HepG2 (cell line): ENCODE results near the gene BRD2. TPM values are rescaled to one million over a fixed set of nuclear protein-coding genes. Genes with fewer than 3 reads are reported as not detected.
A peak's percentile ranks its signal among the peaks of the same experiment; 100 is the strongest.

ENCODE experiments used
- MYNN ChIP-seq: sonication (generic); formaldehyde crosslinking; IDR thresholded peaks from 2 replicates; pipeline ENCODE4 v1.4.0; 2020; ENCODE audit warnings: mild to moderate bottlenecking, low read depth, missing genetic modification reagents
- RERE ChIP-seq: IDR thresholded peaks from 2 replicates; pipeline ENCODE4 v1.6.1; 2016; ENCODE audit warnings: low read depth, missing genetic modification reagents, missing compliant biosample characterization
- SMAD9 ChIP-seq: sonication (generic); formaldehyde crosslinking; IDR thresholded peaks from 2 replicates; pipeline ENCODE4 v1.5.1; 2020; ENCODE audit warnings: mild to moderate bottlenecking, missing genetic modification reagents
- TERF1 ChIP-seq: sonication (generic); formaldehyde crosslinking; IDR thresholded peaks from 2 replicates; pipeline ENCODE4 v1.8.0; 2022; ENCODE audit warnings: mild to moderate bottlenecking, missing genetic modification reagents, moderate library complexity
- THAP7 ChIP-seq: sonication (generic); formaldehyde crosslinking; IDR thresholded peaks from 2 replicates; pipeline ENCODE4 v1.8.1; 2023; ENCODE audit warnings: mild to moderate bottlenecking, missing genetic modification reagents
- U2AF1 ChIP-seq: fragments of 200-400 bp; formaldehyde crosslinking; optimal IDR thresholded peaks from 2 replicates; pipeline ENCODE3; 2017; ENCODE audit warnings: mild to moderate bottlenecking, low read depth, low read length
- ZBED4 ChIP-seq: sonication (generic); formaldehyde crosslinking; IDR thresholded peaks from 2 replicates; pipeline ENCODE4 v1.4.0; 2020; ENCODE audit warnings: missing genetic modification reagents, borderline replicate concordance
- ZNF235 ChIP-seq: sonication (generic); formaldehyde crosslinking; IDR thresholded peaks from 2 replicates; pipeline ENCODE4 v1.8.1; 2023; ENCODE audit warnings: mild to moderate bottlenecking, missing genetic modification reagents, borderline replicate concordance
- ZNF333 ChIP-seq: sonication (generic); formaldehyde crosslinking; IDR thresholded peaks from 2 replicates; pipeline ENCODE4 v1.4.0; 2020; ENCODE audit warnings: mild to moderate bottlenecking, missing genetic modification reagents, borderline replicate concordance
- ZNF362 ChIP-seq: sonication (generic); formaldehyde crosslinking; IDR thresholded peaks from 2 replicates; pipeline ENCODE4 v1.4.0; 2020; ENCODE audit warnings: missing genetic modification reagents, mild to moderate bottlenecking, borderline replicate concordance
- ZZZ3 ChIP-seq: sonication (generic); formaldehyde crosslinking; IDR thresholded peaks from 2 replicates; pipeline ENCODE4 v1.4.0; 2020; ENCODE audit warnings: missing genetic modification reagents, mild to moderate bottlenecking, borderline replicate concordance
- polyA plus RNA-seq, 8 experiments: library from polyadenylated mRNA; depleted of rRNA in 3 of 8; stranded (reverse) in 7 of 8; unstranded in 1 of 8; fragments of >200 nt; fragmentation: Illumina TruSeq in 4 of 8; extraction: Trizol in 4 of 8; gene quantifications; 2 replicates each; pipeline versions ENCODE4 v1.2.1 to v1.2.3, GENCODE V29; 2011 to 2016; ENCODE audit warnings: low read depth in 4 of 8, missing spikeins in 1 of 8, mixed read lengths in 1 of 8; ENCODE audit not compliant: insufficient read depth in 1 of 8
- total RNA-seq, 5 experiments: library from RNA; depleted of rRNA; stranded (reverse); fragments of >200 nt; fragmentation: Illumina TruSeq; extraction: Trizol; gene quantifications; 2 replicates each; pipeline ENCODE4 v1.2.3, GENCODE V29; 2016; ENCODE audit warnings: low read depth in 1 of 5

Gene BRD2
- total and polyA plus RNA-seq, 2 of the 13 experiments (the other 11 are each of a cell fraction or from before 2014, with no cell fraction given) = 143 to 202 TPM

GRCh38 chr6:32968093-32968866 lies at the start of gene BRD2 (continued):
- TF ChIP-seq RERE (CRISPR knock-in tag) (0 out of 2 replicates have a peak, but pooled peaks have one; percentile 34), ZBED4 (CRISPR knock-in tag) (peak; percentile 85), THAP7 (CRISPR knock-in tag) (peak; percentile 91), U2AF1 (peak; percentile 69), ZZZ3 (CRISPR knock-in tag) (peak; percentile 94), TERF1 (CRISPR knock-in tag) (peak; percentile 80; the same call in 1 of the 2 replicates), ZNF333 (CRISPR knock-in tag) (no peak; the same call in 1 of the 2 replicates), MYNN (peak; percentile 72), ZNF362 (peak; percentile 25; the same call in 1 of the 2 replicates), SMAD9 (CRISPR knock-in tag) (no peak), ZNF235 (CRISPR knock-in tag) (no peak; the same call in 1 of the 2 replicates)
